K562 (cell line): ENCODE measurements around the gene AK2. TPM values are rescaled to one million over a fixed set of nuclear protein-coding genes. Genes with fewer than 3 reads are reported as not detected.

Experiments used
- CTBP1 ChIP-seq: fragments of 450-650 bp; IDR thresholded peaks from 2 replicates; pipeline ENCODE4 v1.6.1; 2016; ENCODE audit warnings: borderline replicate concordance
- ELK1 ChIP-seq: sonication (generic); formaldehyde crosslinking; IDR thresholded peaks from 2 replicates; pipeline ENCODE4 v1.8.1; 2022; ENCODE audit warnings: missing genetic modification reagents
- EP300 ChIP-seq: IDR thresholded peaks from 2 replicates; pipeline ENCODE4 v1.6.1; 2012; ENCODE audit warnings: low read length, improper control_type of control experiment
- MYBL2 ChIP-seq, 2 experiments: fragments of 450-650 bp in 1 of 2; sonication (generic) in 1 of 2; formaldehyde crosslinking in 1 of 2; IDR thresholded peaks; 2 replicates each; pipeline versions ENCODE4 v1.6.1 to v1.8.1; 2017 to 2022; ENCODE audit warnings: borderline replicate concordance in 1 of 2, inconsistent platforms in 1 of 2, low read depth in 1 of 2, mild to moderate bottlenecking in 1 of 2, missing genetic modification reagents in 1 of 2, moderate library complexity in 1 of 2
- SLC30A9 ChIP-seq: fragments of 250-450 bp; sonication (Bioruptor Pico); IDR thresholded peaks from 2 replicates; pipeline ENCODE4 v1.8.0; 2022; ENCODE audit warnings: mild to moderate bottlenecking, moderate library complexity
- SMARCB1 ChIP-seq: IDR thresholded peaks from 2 replicates; pipeline ENCODE4 v1.6.1; 2011; ENCODE audit warnings: improper control_type of control experiment, low read depth; ENCODE audit not compliant: insufficient read length
- VEZF1 ChIP-seq: fragments of 200-800 bp; sonication (Bioruptor generic); IDR thresholded peaks from 2 replicates; pipeline ENCODE4 v1.6.1; 2017; ENCODE audit warnings: missing genetic modification characterization, missing compliant biosample characterization
- ZBTB5 ChIP-seq: fragments of 450-650 bp; IDR thresholded peaks from 2 replicates; pipeline ENCODE4 v1.6.1; 2017; ENCODE audit warnings: antibody characterized with exemption
- ZNF121 ChIP-seq: sonication (generic); formaldehyde crosslinking; conservative IDR thresholded peaks from 2 replicates; pipeline ENCODE4 v1.8.0; 2022; ENCODE audit warnings: missing genetic modification reagents
- ZNF707 ChIP-seq: fragments of 250-450 bp; sonication (Bioruptor Pico); conservative IDR thresholded peaks from 2 replicates; pipeline ENCODE4 v1.8.0; 2022; ENCODE audit warnings: inconsistent platforms, mild to moderate bottlenecking, moderate library complexity
- polyA plus RNA-seq, 8 experiments: library from polyadenylated mRNA; depleted of rRNA in 4 of 8; stranded (reverse) in 5 of 8; unstranded in 3 of 8; fragments of >200 nt; fragmentation: Nextera tagmentation in 2 of 8; fragmentation: Illumina TruSeq in 1 of 8; extraction: Ambion mirVana in 2 of 8; extraction: Trizol in 1 of 8; gene quantifications; 2 replicates each; pipeline versions ENCODE4 v1.2.1 to v1.2.3, GENCODE V29; 2011 to 2014; ENCODE audit warnings: inconsistent platforms in 1 of 8, missing spikeins in 1 of 8
- total RNA-seq, 7 experiments: library from RNA; depleted of rRNA in 6 of 7; stranded (reverse); fragments of >200 nt in 6 of 7; fragmentation: Illumina TruSeq in 2 of 7; extraction: Trizol in 2 of 7; gene quantifications; 2 replicates each; pipeline versions ENCODE4 v1.2.1 to v1.2.3, GENCODE V29; 2011 to 2021; ENCODE audit warnings: low replicate concordance in 1 of 7
- TF ChIP-seq, protein P1 (sequence below), 2 experiments: fragments of 450-650 bp in 1 of 2; IDR thresholded peaks; 2 replicates each; pipeline ENCODE4 v1.6.1; 2011 to 2017; ENCODE audit warnings: low read depth in 2 of 2, antibody characterized with exemption in 1 of 2, borderline replicate concordance in 1 of 2, low read length in 1 of 2, mild to moderate bottlenecking in 1 of 2, mixed read lengths in 1 of 2; ENCODE audit not compliant: control insufficient read depth in 1 of 2
- TF ChIP-seq, protein P2 (sequence below): fragments of 450-650 bp; IDR thresholded peaks from 2 replicates; pipeline ENCODE4 v1.7.1; 2018; ENCODE audit warnings: mild to moderate bottlenecking, low read depth; ENCODE audit not compliant: partially characterized antibody
- TF ChIP-seq, protein P3 (sequence below): sonication (generic); formaldehyde crosslinking; IDR thresholded peaks from 2 replicates; pipeline ENCODE4 v1.9.0; 2022; ENCODE audit warnings: mild to moderate bottlenecking, missing genetic modification reagents

Gene AK2
- total and polyA plus RNA-seq, 9 of the 15 experiments (the other 6 are each of a cell fraction or from before 2014, with no cell fraction given): 105 to 1,050 (median 509) TPM

GRCh38 chr1:33045814-33046213 lies 9.1 kb upstream of the AK2 start (continued):
- TF ChIP-seq, protein P1, sequence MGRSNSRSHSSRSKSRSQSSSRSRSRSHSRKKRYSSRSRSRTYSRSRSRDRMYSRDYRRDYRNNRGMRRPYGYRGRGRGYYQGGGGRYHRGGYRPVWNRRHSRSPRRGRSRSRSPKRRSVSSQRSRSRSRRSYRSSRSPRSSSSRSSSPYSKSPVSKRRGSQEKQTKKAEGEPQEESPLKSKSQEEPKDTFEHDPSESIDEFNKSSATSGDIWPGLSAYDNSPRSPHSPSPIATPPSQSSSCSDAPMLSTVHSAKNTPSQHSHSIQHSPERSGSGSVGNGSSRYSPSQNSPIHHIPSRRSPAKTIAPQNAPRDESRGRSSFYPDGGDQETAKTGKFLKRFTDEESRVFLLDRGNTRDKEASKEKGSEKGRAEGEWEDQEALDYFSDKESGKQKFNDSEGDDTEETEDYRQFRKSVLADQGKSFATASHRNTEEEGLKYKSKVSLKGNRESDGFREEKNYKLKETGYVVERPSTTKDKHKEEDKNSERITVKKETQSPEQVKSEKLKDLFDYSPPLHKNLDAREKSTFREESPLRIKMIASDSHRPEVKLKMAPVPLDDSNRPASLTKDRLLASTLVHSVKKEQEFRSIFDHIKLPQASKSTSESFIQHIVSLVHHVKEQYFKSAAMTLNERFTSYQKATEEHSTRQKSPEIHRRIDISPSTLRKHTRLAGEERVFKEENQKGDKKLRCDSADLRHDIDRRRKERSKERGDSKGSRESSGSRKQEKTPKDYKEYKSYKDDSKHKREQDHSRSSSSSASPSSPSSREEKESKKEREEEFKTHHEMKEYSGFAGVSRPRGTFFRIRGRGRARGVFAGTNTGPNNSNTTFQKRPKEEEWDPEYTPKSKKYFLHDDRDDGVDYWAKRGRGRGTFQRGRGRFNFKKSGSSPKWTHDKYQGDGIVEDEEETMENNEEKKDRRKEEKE (IDR thresholded peaks at IDR 0.05; ENCODE audit: borderline replicate concordance in 1 of 2, control insufficient read depth in 1 of 2, low read depth in 2 of 2, low read length in 1 of 2): no peak
- no peak for TF ChIP-seq ZNF707
- TF ChIP-seq ELK1 (CRISPR knock-in tag): no peak
- TF ChIP-seq, protein P2, sequence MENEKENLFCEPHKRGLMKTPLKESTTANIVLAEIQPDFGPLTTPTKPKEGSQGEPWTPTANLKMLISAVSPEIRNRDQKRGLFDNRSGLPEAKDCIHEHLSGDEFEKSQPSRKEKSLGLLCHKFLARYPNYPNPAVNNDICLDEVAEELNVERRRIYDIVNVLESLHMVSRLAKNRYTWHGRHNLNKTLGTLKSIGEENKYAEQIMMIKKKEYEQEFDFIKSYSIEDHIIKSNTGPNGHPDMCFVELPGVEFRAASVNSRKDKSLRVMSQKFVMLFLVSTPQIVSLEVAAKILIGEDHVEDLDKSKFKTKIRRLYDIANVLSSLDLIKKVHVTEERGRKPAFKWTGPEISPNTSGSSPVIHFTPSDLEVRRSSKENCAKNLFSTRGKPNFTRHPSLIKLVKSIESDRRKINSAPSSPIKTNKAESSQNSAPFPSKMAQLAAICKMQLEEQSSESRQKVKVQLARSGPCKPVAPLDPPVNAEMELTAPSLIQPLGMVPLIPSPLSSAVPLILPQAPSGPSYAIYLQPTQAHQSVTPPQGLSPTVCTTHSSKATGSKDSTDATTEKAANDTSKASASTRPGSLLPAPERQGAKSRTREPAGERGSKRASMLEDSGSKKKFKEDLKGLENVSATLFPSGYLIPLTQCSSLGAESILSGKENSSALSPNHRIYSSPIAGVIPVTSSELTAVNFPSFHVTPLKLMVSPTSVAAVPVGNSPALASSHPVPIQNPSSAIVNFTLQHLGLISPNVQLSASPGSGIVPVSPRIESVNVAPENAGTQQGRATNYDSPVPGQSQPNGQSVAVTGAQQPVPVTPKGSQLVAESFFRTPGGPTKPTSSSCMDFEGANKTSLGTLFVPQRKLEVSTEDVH: no peak
- TF ChIP-seq, protein P3, sequence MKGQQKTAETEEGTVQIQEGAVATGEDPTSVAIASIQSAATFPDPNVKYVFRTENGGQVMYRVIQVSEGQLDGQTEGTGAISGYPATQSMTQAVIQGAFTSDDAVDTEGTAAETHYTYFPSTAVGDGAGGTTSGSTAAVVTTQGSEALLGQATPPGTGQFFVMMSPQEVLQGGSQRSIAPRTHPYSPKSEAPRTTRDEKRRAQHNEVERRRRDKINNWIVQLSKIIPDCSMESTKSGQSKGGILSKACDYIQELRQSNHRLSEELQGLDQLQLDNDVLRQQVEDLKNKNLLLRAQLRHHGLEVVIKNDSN (CRISPR knock-in tag): no peak
- no peak for TF ChIP-seq SMARCB1
- TF ChIP-seq CTBP1: peak; percentile 95
- peak; percentile 43; the same call in 1 of the 2 replicates for TF ChIP-seq EP300
- TF ChIP-seq SLC30A9 (CRISPR knock-in tag): no peak
- TF ChIP-seq VEZF1 (CRISPR knock-in tag): no peak
- TF ChIP-seq ZNF121 (CRISPR knock-in tag): no peak
- TF ChIP-seq MYBL2 (IDR thresholded peaks at IDR 0.05; ENCODE audit: low read depth): no peak
- TF ChIP-seq MYBL2 (CRISPR knock-in tag; IDR thresholded peaks at IDR 0.05; ENCODE audit: borderline replicate concordance): no peak
- no peak for TF ChIP-seq ZBTB5
